GM12878 (cell line): ENCODE data around the gene EPS8. TPM values are rescaled to one million over a fixed set of nuclear protein-coding genes. Genes with fewer than 3 reads are reported as not detected.

Experiments used
- CREB1 ChIP-seq: IDR thresholded peaks from 2 replicates; pipeline ENCODE4 v1.6.1; 2012; ENCODE audit warnings: low read depth, mild to moderate bottlenecking, inconsistent platforms
- CTCF ChIP-seq, 3 experiments: IDR thresholded peaks in 2 of 3; conservative IDR thresholded peaks in 1 of 3; 2 replicates each; pipeline ENCODE4 v1.5.1; 2011; ENCODE audit warnings: low read depth in 3 of 3, low read length in 3 of 3, mild to moderate bottlenecking in 3 of 3, control low read depth in 2 of 3, moderate library complexity in 2 of 3, inconsistent platforms in 1 of 3, mixed read lengths in 1 of 3; ENCODE audit not compliant: control insufficient read depth in 2 of 3, insufficient read depth in 1 of 3; ENCODE audit errors: extremely low read depth in 1 of 3
- ELK1 ChIP-seq: IDR thresholded peaks from 2 replicates; pipeline ENCODE4 v1.6.1; 2012; ENCODE audit warnings: low read depth, low read length, improper control_type of control experiment
- EZH2 ChIP-seq: IDR thresholded peaks from 2 replicates; pipeline ENCODE4 v1.6.1; 2012; ENCODE audit warnings: low read depth, mild to moderate bottlenecking, control low read depth, inconsistent platforms, low read length, borderline replicate concordance; ENCODE audit not compliant: control insufficient read depth
- GATAD2B ChIP-seq: fragments of 450-650 bp; conservative IDR thresholded peaks from 2 replicates; pipeline ENCODE4 v1.6.1; 2017; ENCODE audit warnings: low read depth, mild to moderate bottlenecking, moderate library complexity
- IRF4 ChIP-seq: IDR thresholded peaks from 2 replicates; pipeline ENCODE4 v1.6.1; 2011; ENCODE audit warnings: low read depth, low read length
- LARP7 ChIP-seq: fragments of 450-650 bp; IDR thresholded peaks from 2 replicates; pipeline ENCODE4 v1.6.1; 2017; ENCODE audit warnings: mild to moderate bottlenecking
- MYC ChIP-seq: IDR thresholded peaks from 2 replicates; pipeline ENCODE4 v1.6.1; 2011; ENCODE audit warnings: mild to moderate bottlenecking, low read length, moderate library complexity, inconsistent platforms; ENCODE audit not compliant: insufficient read depth, insufficient replicate concordance, insufficient read length, severe bottlenecking
- PML ChIP-seq: IDR thresholded peaks from 2 replicates; pipeline ENCODE4 v1.6.1; 2012; ENCODE audit warnings: low read length, inconsistent platforms
- RELB ChIP-seq: fragments of 450-650 bp; IDR thresholded peaks from 2 replicates; pipeline ENCODE4 v1.6.1; 2017; ENCODE audit warnings: low read depth, mild to moderate bottlenecking, moderate library complexity
- RFX5 ChIP-seq: IDR thresholded peaks from 2 replicates; pipeline ENCODE4 v1.6.1; 2011; ENCODE audit warnings: low read depth, low read length, improper control_type of control experiment
- SIX5 ChIP-seq: IDR thresholded peaks from 2 replicates; pipeline ENCODE4 v1.6.1; 2011; ENCODE audit warnings: mild to moderate bottlenecking, low read depth, low read length, moderate library complexity; ENCODE audit not compliant: severe bottlenecking
- SMAD1 ChIP-seq: fragments of 450-650 bp; IDR thresholded peaks from 2 replicates; pipeline ENCODE4 v1.6.1; 2018; ENCODE audit warnings: mild to moderate bottlenecking, low read depth; ENCODE audit not compliant: partially characterized antibody
- SUPT20H ChIP-seq: IDR thresholded peaks from 2 replicates; pipeline ENCODE4 v1.6.1; 2011; ENCODE audit warnings: low read depth, mild to moderate bottlenecking, low read length, moderate library complexity, borderline replicate concordance; ENCODE audit not compliant: control insufficient read depth
- TCF3 ChIP-seq: IDR thresholded peaks from 2 replicates; pipeline ENCODE4 v1.6.1; 2012; ENCODE audit warnings: low read depth, mild to moderate bottlenecking, low read length, borderline replicate concordance; ENCODE audit not compliant: insufficient read depth
- WRNIP1 ChIP-seq: IDR thresholded peaks from 2 replicates; pipeline ENCODE4 v1.6.1; 2011; ENCODE audit warnings: low read depth, low read length, improper control_type of control experiment, borderline replicate concordance
- ZNF217 ChIP-seq: fragments of 450-650 bp; IDR thresholded peaks from 2 replicates; pipeline ENCODE4 v1.6.1; 2017; ENCODE audit warnings: antibody characterized with exemption, mild to moderate bottlenecking
- ZNF24 ChIP-seq: fragments of 450-650 bp; IDR thresholded peaks from 2 replicates; pipeline ENCODE4 v1.6.1; 2017; ENCODE audit warnings: antibody characterized with exemption, mild to moderate bottlenecking
- ZNF384 ChIP-seq: IDR thresholded peaks from 2 replicates; pipeline ENCODE4 v1.6.1; 2012; ENCODE audit warnings: low read depth, mild to moderate bottlenecking, low read length, improper control_type of control experiment, borderline replicate concordance
- ZNF687 ChIP-seq: fragments of 450-650 bp; IDR thresholded peaks from 2 replicates; pipeline ENCODE4 v1.6.1; 2017; ENCODE audit warnings: mild to moderate bottlenecking, moderate library complexity
- polyA plus RNA-seq, 11 experiments: library from polyadenylated mRNA; depleted of rRNA in 4 of 11; unstranded in 6 of 11; stranded (reverse) in 5 of 11; fragments of >200 nt; fragmentation: Nextera tagmentation in 4 of 11; fragmentation: Illumina TruSeq in 1 of 11; extraction: Ambion mirVana in 4 of 11; extraction: Trizol in 1 of 11; gene quantifications; 1 replicate in 1 of 11; 2 replicates in 10 of 11; pipeline versions ENCODE4 v1.2.1 to v1.2.3, GENCODE V29; 2011 to 2016; ENCODE audit warnings: inconsistent platforms in 2 of 11, missing spikeins in 2 of 11, low read depth in 1 of 11
- total RNA-seq, 4 experiments: library from RNA; depleted of rRNA in 3 of 4; stranded (reverse); fragments of >200 nt in 3 of 4; fragmentation: Illumina TruSeq in 1 of 4; extraction: Trizol in 1 of 4; gene quantifications; 2 replicates each; pipeline versions ENCODE4 v1.2.1 to v1.2.3, GENCODE V29; 2013 to 2021

The EPS8 gene
- total and polyA plus RNA-seq, 10 of the 15 experiments (the other 5 are each of a cell fraction or from before 2014, with no cell fraction given) = 1.3 to 127 (median 3.4) TPM

- TF ChIP-seq ZNF687 (peak; percentile 94), EZH2 (no peak), RELB (no peak; the same call in 1 of the 2 replicates), SIX5 (no peak), WRNIP1 (no peak), CTCF (IDR thresholded peaks at IDR 0.05 in 2 of 3, conservative IDR thresholded peaks at IDR 0.05 in 1 of 3; ENCODE audit: control insufficient read depth in 2 of 3, extremely low read depth in 1 of 3, insufficient read depth in 1 of 3, low read depth in 3 of 3, low read length in 3 of 3) (no peak), MYC (no peak), ZNF24 (peak; percentile 63; the same call in 1 of the 2 replicates), ELK1 (no peak), IRF4 (no peak), SUPT20H (no peak), SMAD1 (no peak), ZNF384 (no peak), GATAD2B (no peak; the same call in 1 of the 2 replicates), PML (no peak), CREB1 (no peak), LARP7 (peak; percentile 93), ZNF217 (no peak), RFX5 (no peak), TCF3 (no peak)
Measured at GRCh38 chr12:15789220-15790171, at the start of gene EPS8 (continued).
